Fibroblast of villous mesenchyme (primary cell): ENCODE results near the gene CRMP1. TPM values are rescaled to one million over a fixed set of nuclear protein-coding genes. Genes with fewer than 3 reads are reported as not detected.

Source experiments
- DNase-seq: peaks from one replicate; pipeline ENCODE4 v3.0.0-alpha.2; 2010; ENCODE audit warnings: low read depth
- H3K4me3 ChIP-seq: 2 replicates; pipeline ENCODE4 v1.5.1; 2011; ENCODE audit warnings: low read depth, mild to moderate bottlenecking, low read length
- total RNA-seq: library from RNA; depleted of rRNA; stranded (reverse); fragments of >200 nt; gene quantifications from 2 replicates; pipeline ENCODE4 v1.2.3, GENCODE V29; 2012
- TF ChIP-seq, protein P1 (sequence below): IDR thresholded peaks from 2 replicates; pipeline ENCODE4 v1.5.1; 2012; ENCODE audit warnings: low read depth, mild to moderate bottlenecking, low read length; ENCODE audit not compliant: insufficient read depth

Gene CRMP1
- total RNA-seq, 1 donor = under 0.01 TPM

DNA sequence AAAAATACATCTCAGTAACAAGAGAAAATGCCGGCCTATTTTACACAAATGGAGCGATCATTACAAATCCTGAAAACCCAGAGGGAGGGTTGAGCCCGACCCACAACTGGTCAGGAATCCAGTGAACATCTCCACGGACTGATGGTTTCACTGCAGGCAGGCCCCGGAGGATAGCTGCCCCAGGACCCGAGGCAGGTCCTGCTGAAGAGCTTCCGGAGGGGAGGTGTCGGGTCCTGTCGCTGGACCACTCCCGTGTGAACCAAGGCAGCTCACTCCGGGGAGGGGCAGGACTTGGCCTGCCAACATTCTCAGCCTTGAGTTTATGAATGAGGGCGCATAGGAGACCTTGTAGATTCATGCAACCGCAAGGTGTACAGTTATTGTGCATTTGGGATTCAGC is 4.8 kb upstream of the CRMP1 start:
- no peak overlapping the region for H3K4me3 ChIP-seq
- no peak for DNase-seq
- TF ChIP-seq, protein P1, sequence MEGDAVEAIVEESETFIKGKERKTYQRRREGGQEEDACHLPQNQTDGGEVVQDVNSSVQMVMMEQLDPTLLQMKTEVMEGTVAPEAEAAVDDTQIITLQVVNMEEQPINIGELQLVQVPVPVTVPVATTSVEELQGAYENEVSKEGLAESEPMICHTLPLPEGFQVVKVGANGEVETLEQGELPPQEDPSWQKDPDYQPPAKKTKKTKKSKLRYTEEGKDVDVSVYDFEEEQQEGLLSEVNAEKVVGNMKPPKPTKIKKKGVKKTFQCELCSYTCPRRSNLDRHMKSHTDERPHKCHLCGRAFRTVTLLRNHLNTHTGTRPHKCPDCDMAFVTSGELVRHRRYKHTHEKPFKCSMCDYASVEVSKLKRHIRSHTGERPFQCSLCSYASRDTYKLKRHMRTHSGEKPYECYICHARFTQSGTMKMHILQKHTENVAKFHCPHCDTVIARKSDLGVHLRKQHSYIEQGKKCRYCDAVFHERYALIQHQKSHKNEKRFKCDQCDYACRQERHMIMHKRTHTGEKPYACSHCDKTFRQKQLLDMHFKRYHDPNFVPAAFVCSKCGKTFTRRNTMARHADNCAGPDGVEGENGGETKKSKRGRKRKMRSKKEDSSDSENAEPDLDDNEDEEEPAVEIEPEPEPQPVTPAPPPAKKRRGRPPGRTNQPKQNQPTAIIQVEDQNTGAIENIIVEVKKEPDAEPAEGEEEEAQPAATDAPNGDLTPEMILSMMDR = no peak

DNA sequence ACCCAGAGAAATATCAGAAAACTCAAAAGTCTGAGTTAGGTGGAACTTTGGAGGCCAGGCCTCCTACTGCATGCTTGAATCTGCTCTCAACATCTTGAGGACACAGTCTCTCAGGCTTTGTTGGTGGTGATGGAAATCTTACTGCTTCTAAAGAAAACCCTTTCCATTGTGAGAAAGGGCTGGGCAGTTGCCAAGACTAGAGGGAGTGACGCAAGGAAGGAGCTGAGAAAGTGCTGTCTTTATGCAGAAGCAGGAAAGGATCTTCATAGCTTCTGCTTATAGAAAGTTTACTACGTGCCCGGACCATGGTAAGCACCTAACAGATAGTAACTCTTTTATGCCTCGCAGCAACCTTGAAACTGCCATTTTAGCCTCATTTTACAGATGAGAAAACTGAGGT is 2.4 kb upstream of the CRMP1 start:
- TF ChIP-seq, protein P1 = no peak
- no peak overlapping the region for H3K4me3 ChIP-seq
- DNase-seq = no peak

DNA sequence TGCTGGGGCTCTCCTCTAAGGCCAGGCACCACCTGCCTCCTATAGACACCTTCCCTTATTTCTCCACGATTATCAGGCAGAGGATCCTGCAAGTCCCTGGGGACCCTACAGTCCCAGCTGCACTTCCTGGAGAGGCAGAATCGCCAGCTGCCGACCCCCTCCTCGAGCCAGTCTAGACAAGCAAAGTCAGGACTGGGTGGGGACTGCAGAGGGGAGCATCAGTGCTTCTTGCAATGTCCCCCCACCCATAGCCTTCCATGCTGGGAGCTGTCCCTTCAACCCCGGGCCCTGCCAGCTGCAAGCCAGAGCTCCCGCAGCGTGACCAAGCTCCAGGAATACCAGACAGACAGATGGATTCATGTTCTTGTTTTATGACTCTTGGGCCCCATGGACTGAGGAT is 1.4 kb upstream of the CRMP1 start:
- no peak overlapping the region for H3K4me3 ChIP-seq
- no peak for DNase-seq
- TF ChIP-seq, protein P1 = no peak

DNA sequence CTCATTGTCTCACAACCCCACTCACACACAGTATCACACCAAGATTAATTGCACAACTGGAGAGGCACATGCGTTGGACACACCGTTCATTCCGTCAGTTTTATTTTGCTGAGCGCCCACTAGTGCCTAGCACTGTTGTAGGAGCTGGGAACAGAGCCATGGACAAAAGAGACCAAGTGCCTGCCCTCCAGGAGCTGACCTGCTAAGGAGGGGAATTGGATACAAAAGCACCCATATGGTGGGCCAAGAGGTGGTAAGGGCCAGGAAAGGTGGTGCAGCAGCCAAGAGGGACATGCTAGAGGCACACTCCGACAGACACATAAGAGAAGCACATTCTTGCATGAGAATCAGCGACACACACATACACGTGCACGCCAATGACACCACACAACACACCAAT is 705 bp upstream of the CRMP1 start:
- no peak overlapping the region for H3K4me3 ChIP-seq
- DNase-seq = no peak
- TF ChIP-seq, protein P1 = no peak

DNA sequence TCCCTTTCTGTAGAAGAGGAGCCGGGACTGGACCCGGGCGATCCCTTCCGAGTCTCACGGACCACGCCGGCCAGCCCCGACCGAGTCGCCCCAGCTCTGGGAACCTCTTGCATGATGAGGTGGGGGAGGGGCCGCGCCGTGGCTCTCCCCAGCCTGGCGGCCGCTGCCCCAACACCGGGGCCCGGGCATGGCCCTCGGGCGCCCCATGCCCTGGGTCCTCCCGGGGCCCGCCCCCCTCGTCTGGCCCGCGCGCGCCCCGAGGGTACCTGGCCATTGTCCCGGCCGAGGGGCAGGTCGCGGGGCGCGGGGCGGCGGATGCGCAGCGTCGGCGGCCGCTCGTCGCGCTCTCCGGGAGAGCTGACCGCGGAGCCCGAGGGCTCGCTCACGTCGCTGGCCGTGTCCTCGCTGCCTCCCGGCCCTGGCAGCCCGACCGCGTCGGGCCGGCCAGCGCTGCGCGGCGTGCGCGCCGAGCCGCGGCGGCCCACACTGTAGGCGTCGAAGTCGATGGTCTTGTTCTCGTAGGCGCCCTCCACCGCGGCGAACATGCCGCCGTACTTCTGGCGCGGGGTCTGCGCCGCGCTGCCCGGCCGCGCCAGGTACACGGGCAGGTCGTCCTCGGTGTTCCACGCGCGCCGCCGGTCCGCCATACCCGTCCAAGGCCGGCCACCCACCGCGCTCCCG is 423 bp downstream of the CRMP1 start:
- TF ChIP-seq, protein P1 = no peak
- DNase-seq = no peak
- no peak overlapping the region for H3K4me3 ChIP-seq

DNA sequence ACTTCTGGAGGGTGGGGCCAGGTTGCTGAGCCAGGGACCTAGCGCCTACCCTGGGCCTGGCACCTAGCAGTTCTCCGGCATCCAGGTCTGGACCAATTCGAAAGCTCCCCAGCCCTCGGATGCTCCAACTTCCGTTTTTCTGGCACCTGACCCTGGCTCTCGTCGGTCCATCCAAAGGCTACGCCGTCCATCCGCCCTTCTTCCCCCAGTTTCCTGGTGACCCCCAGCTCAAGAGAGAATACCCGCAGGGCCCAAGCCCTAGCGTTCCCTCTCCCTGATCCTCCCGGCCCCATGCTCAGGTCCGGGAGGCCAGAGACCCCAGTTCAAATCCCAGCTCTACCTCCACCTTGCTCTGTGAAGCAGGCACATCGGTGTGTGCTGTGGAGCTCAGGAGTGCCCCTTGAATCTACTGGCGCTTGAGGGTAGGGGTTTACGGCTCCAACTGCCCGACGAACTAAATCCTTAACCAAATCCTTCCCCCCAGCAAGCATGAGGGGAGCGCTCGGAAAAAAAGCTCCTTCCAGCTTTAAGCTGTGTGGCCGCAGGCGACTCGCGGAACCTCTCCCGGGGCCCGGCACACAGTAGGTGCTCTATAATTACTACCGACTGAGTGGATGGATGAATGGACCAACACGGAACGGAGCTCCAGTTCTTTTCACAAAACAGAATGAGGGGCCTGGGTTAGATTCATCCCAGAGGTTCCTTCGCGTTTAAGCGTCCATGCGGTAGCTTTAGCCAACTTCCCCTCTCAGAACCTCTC is 1.1 kb downstream of the CRMP1 start:
- TF ChIP-seq, protein P1 = no peak
- no peak for DNase-seq
- H3K4me3 ChIP-seq = no peak overlapping the region
